ENCODE results near the gene URB1. TPM values are rescaled to one million over a fixed set of nuclear protein-coding genes. Genes with fewer than 3 reads are reported as not detected.
A peak's percentile ranks its signal among the peaks of the same experiment; 100 is the strongest.
"Not testable (repeated sequence)": the region's sequence is repeated elsewhere in the genome, so short reads cannot be mapped to it uniquely, and the experiment has no call there.

The URB1 gene
- total RNA-seq, 2 donors from 2014 or later, result 20.5 to 25.3 TPM

GRCh38 chr21:32270748-32271147, 122.1 kb downstream of the URB1 start:
- H3K36me3 Mint-ChIP-seq, result peaks cover 0 to 7% of the 10 kb centered on the region in 2 donors
- no peaks in the 10 kb centered on the region for H3K9me3 Mint-ChIP-seq
- H3K27ac Mint-ChIP-seq, result peak overlapping the region in 1 of 2 donors; percentile 47
- ATAC-seq, result no peak
- DNase-seq (ENCODE audit: low spot score in 2 of 2), result no peak

- not testable (repeated sequence) for DNase-seq (ENCODE audit: low spot score in 2 of 2); H3K36me3 Mint-ChIP-seq; H3K9me3 Mint-ChIP-seq; H3K27ac Mint-ChIP-seq; ATAC-seq
These were observed 127.5 kb downstream of the URB1 start for GRCh38 chr21:32265321-32265720.

- Mint-ChIP-seq H3K36me3 (no peaks in the 10 kb centered on the region), H3K27ac (no peak overlapping the region), H3K9me3 (no peaks in the 10 kb centered on the region)
- ATAC-seq (no peak), DNase-seq (ENCODE audit: low spot score in 2 of 2) (no peak)
These were observed 130.9 kb downstream of the URB1 start for GRCh38 chr21:32261929-32262328.

Other genes starting within 250 kb of the URB1 start
- 10 to 100 TPM; 26.6 to 29.7 TPM for gene MIS18A, start 114.0 kb downstream of the URB1 start, total RNA-seq
- not detected for gene MRAP, start 94.2 kb downstream of the URB1 start, total RNA-seq
- gene EVA1C, start 19.7 kb upstream of the URB1 start, total RNA-seq, result 10 to 100 TPM in 1 of 2 donors, 1 to 10 TPM in 1; 7.8 to 15.2 TPM
- 1 to 10 TPM in 1 of 2 donors, under 1 TPM in 1; 0.91 to 1.5 TPM for gene TCP10L, start 192.5 kb upstream of the URB1 start, total RNA-seq
- 10 to 100 TPM; 29.8 to 38.1 TPM for gene CFAP298, start 219.4 kb upstream of the URB1 start, total RNA-seq